K562 (cell line): ENCODE results near the gene FKBP11. TPM values are rescaled to one million over a fixed set of nuclear protein-coding genes. Genes with fewer than 3 reads are reported as not detected.

ENCODE experiments used
- ATAC-seq: fragments of 200-7000 bp; cut with Tn5 transposase; 3 replicates; pipeline ENCODE4 v1.9.1; 2020; ENCODE audit warnings: moderate library complexity
- BruUV-seq: library from RNA; stranded (reverse); fragments of 400-500 nt; replicated peaks from 2 replicates; lab custom pipeline; 2021; lab: Mats Ljungman, UMichigan
- CTCF ChIA-PET: fragments of 300-600 bp; formaldehyde crosslinking; extraction: SDS; loops from one replicate; lab custom pipeline; 2021; ENCODE audit warnings: low intra/inter-chr PET ratio; lab: Yijun Ruan, JAX
- POLR2A ChIA-PET: fragments of 300-600, 350-650 bp; sonication (Branson Sonifier 250); formaldehyde crosslinking; extraction: SDS; loops from one replicate; lab custom pipeline; 2021; ENCODE audit warnings: antibody characterized with exemption, inconsistent platforms; lab: Yijun Ruan, JAX
- DNase-seq, 4 experiments: peaks; one replicate each; pipeline versions ENCODE4 v3.0.0 to v3.0.0-alpha.2; 2011 to 2018; ENCODE audit warnings: low spot score in 3 of 4, mixed read lengths in 3 of 4; ENCODE audit errors: extremely low read depth in 1 of 4
- FAIRE-seq: peaks from 2 replicates; lab custom pipeline; 2011; peaks lifted over from hg19 to GRCh38; lab: Jason Lieb, UNC
- H2AFZ ChIP-seq: 2 replicates; pipeline ENCODE4 v1.6.0; 2011; ENCODE audit warnings: low read depth, low read length, control low read depth, inconsistent platforms
- H3K27ac ChIP-seq: fragments of 200-600 bp; 3 replicates; pipeline ENCODE4 v1.8.0; 2011; ENCODE audit warnings: low read depth, mild to moderate bottlenecking, control low read depth, inconsistent platforms, low read length, moderate library complexity, mixed read lengths; ENCODE audit errors: extremely low read depth
- H3K27me3 ChIP-seq, 2 experiments: fragments of 300-600 bp in 1 of 2; 2 replicates in 1 of 2; 3 replicates in 1 of 2; pipeline versions ENCODE4 v1.6.0 to v1.8.0; 2011; ENCODE audit warnings: inconsistent platforms in 2 of 2, low read length in 2 of 2, mild to moderate bottlenecking in 1 of 2, mixed read lengths in 1 of 2, moderate library complexity in 1 of 2; ENCODE audit not compliant: control insufficient read depth in 2 of 2, insufficient read depth in 2 of 2
- H3K36me3 ChIP-seq: fragments of 300-600 bp; 3 replicates; pipeline ENCODE4 v1.8.0; 2011; ENCODE audit warnings: mild to moderate bottlenecking, low read length, inconsistent platforms; ENCODE audit not compliant: control insufficient read depth, insufficient read depth
- H3K4me1 ChIP-seq, 2 experiments: fragments of 200-600 bp in 1 of 2; replicated peaks in 1 of 2; 2 replicates in 1 of 2; 3 replicates in 1 of 2; pipeline versions ENCODE4 v1.5.1 to v1.8.0; 2011; ENCODE audit warnings: inconsistent platforms in 2 of 2, low read length in 2 of 2, mild to moderate bottlenecking in 1 of 2, mixed read lengths in 1 of 2, moderate library complexity in 1 of 2; ENCODE audit not compliant: control insufficient read depth in 2 of 2, insufficient read depth in 2 of 2
- H3K4me2 ChIP-seq: 2 replicates; pipeline ENCODE4 v1.6.1; 2011; ENCODE audit warnings: low read length, control low read depth, inconsistent platforms, mixed read lengths; ENCODE audit not compliant: insufficient read depth
- H3K4me3 ChIP-seq: fragments of 200-600 bp; sonication (generic), shearing (Covaris generic); 2 replicates; pipeline ENCODE4 v1.5.1; 2016; ENCODE audit warnings: control low read depth, inconsistent platforms
- H3K79me2 ChIP-seq: fragments of 200-600 bp; 3 replicates; pipeline ENCODE4 v1.8.0; 2011; ENCODE audit warnings: low read length, inconsistent platforms; ENCODE audit not compliant: control insufficient read depth, insufficient read depth
- H3K9ac ChIP-seq, 2 experiments: 2 replicates each; pipeline versions ENCODE4 v1.6.0 to v1.6.1; 2011; ENCODE audit warnings: low read depth in 2 of 2, low read length in 2 of 2, control low read depth in 1 of 2, inconsistent platforms in 1 of 2, mild to moderate bottlenecking in 1 of 2, mixed read lengths in 1 of 2; ENCODE audit not compliant: insufficient read depth in 1 of 2
- H3K9me1 ChIP-seq: one replicate; pipeline ENCODE4 v1.6.0; 2011; ENCODE audit warnings: inconsistent platforms, mild to moderate bottlenecking, low read length, moderate library complexity; ENCODE audit not compliant: control insufficient read depth, insufficient read depth
- H3K9me3 ChIP-seq: replicated peaks from 2 replicates; pipeline ENCODE4 v1.5.1; 2011; ENCODE audit warnings: low read depth, low read length, inconsistent platforms; ENCODE audit not compliant: control insufficient read depth, insufficient read depth
- H4K20me1 ChIP-seq: replicated peaks from 2 replicates; pipeline ENCODE4 v1.6.1; 2011; ENCODE audit warnings: low read length, inconsistent platforms, mixed read lengths; ENCODE audit not compliant: control insufficient read depth, insufficient read depth
- CBX2 ChIP-seq: fragments of 200-600 bp; sonication (generic); IDR thresholded peaks from one replicate; pipeline ENCODE4 v1.6.1; 2012; ENCODE audit warnings: mild to moderate bottlenecking, low read length, inconsistent platforms; ENCODE audit not compliant: insufficient read depth, poor library complexity, severe bottlenecking
- HMG20A ChIP-seq: fragments of 450-650 bp; formaldehyde crosslinking; conservative IDR thresholded peaks from 2 replicates; pipeline ENCODE4 v1.4.0; 2020; ENCODE audit warnings: mild to moderate bottlenecking, mixed read lengths
- KAT7 ChIP-seq: sonication (generic); formaldehyde crosslinking; IDR thresholded peaks from 2 replicates; pipeline ENCODE4 v1.8.0; 2022; ENCODE audit warnings: missing genetic modification reagents, mild to moderate bottlenecking, borderline replicate concordance
- KAT8 ChIP-seq: fragments of 450-650 bp; IDR thresholded peaks from 2 replicates; pipeline ENCODE4 v1.6.1; 2016; ENCODE audit warnings: low read depth, mild to moderate bottlenecking
- PHF21A ChIP-seq: fragments of 450-650 bp; IDR thresholded peaks from 2 replicates; pipeline ENCODE4 v1.6.1; 2017; ENCODE audit warnings: low read depth, borderline replicate concordance
- TEAD1 ChIP-seq, 2 experiments: fragments of 450-650 bp in 1 of 2; sonication (generic) in 1 of 2; formaldehyde crosslinking; IDR thresholded peaks; 2 replicates each; pipeline versions ENCODE4 v1.4.0 to v1.8.0; 2020 to 2022; ENCODE audit warnings: mild to moderate bottlenecking in 2 of 2, missing genetic modification reagents in 1 of 2
- VEZF1 ChIP-seq: fragments of 200-800 bp; sonication (Bioruptor generic); IDR thresholded peaks from 2 replicates; pipeline ENCODE4 v1.6.1; 2017; ENCODE audit warnings: missing genetic modification characterization, missing compliant biosample characterization
- WHSC1 ChIP-seq: IDR thresholded peaks from one replicate; pipeline ENCODE4 v1.6.1; 2012; ENCODE audit warnings: low read length, control low read depth, inconsistent platforms
- WGBS: fragments of 100-300 bp; shearing (Covaris generic); methylation state at CpG from one replicate; pipeline ENCODE4 v1.1.6; 2016; ENCODE audit warnings: low coverage, mixed read lengths; ENCODE audit not compliant: insufficient coverage; ENCODE audit errors: missing lambda C conversion rate; 5-methylcytosine and 5-hydroxymethylcytosine counted together
- in situ Hi-C: fragments of 300-500 bp; cut with MboI; formaldehyde crosslinking; loops from 4 replicates; pipeline ENCODE4 v1.15.0; 2018; ENCODE audit warnings: inconsistent platforms, mixed read lengths
- intact Hi-C: fragments of 100-400 bp; cut with micrococcal nuclease; formaldehyde crosslinking; loops from 2 replicates; pipeline ENCODE4 v1.14.2; 2022
- polyA plus RNA-seq, 8 experiments: library from polyadenylated mRNA; depleted of rRNA in 4 of 8; stranded (reverse) in 5 of 8; unstranded in 3 of 8; fragments of >200 nt; fragmentation: Nextera tagmentation in 2 of 8; fragmentation: Illumina TruSeq in 1 of 8; extraction: Ambion mirVana in 2 of 8; extraction: Trizol in 1 of 8; gene quantifications; 2 replicates each; pipeline versions ENCODE4 v1.2.1 to v1.2.3, GENCODE V29; 2011 to 2014; ENCODE audit warnings: inconsistent platforms in 1 of 8, missing spikeins in 1 of 8
- total RNA-seq, 7 experiments: library from RNA; depleted of rRNA in 6 of 7; stranded (reverse); fragments of >200 nt in 6 of 7; fragmentation: Illumina TruSeq in 2 of 7; extraction: Trizol in 2 of 7; gene quantifications; 2 replicates each; pipeline versions ENCODE4 v1.2.1 to v1.2.3, GENCODE V29; 2011 to 2021; ENCODE audit warnings: low replicate concordance in 1 of 7

The FKBP11 gene
- total and polyA plus RNA-seq, 9 of the 15 experiments (the other 6 are each of a cell fraction or from before 2014, with no cell fraction given), result 1.6 to 8.2 (median 5.8) TPM

GRCh38 chr12:48947727-48948126 is 22.4 kb upstream of the FKBP11 start:
- no peaks in the 10 kb centered on the region for H3K9me1 ChIP-seq
- no peak overlapping the region for H3K27ac ChIP-seq
- FAIRE-seq, result no peak

More at GRCh38 chr12:48947727-48948126, 22.4 kb upstream of the FKBP11 start:
- Histone ChIP-seq H3K9ac (no peak overlapping the region; a peak in 1 of 4 replicates), H3K9me3 (no peaks in the 10 kb centered on the region), H3K36me3 (peaks cover 43% of the 10 kb centered on the region; the same call in 2 of the 3 replicates), H3K4me3 (no peak overlapping the region), H2AFZ (no peak overlapping the region), H3K4me1 (peaks cover 5 to 7% of the 10 kb centered on the region in 2 experiments; a peak in 4 of 5 replicates), H3K4me2 (no peak overlapping the region), H3K79me2 (peaks cover 63% of the 10 kb centered on the region), H4K20me1 (peaks cover 4% of the 10 kb centered on the region; the same call in 1 of the 2 replicates), H3K27me3 (no peaks in the 10 kb centered on the region)
- CTCF ChIA-PET, result no interaction called here
- ATAC-seq (no peak), DNase-seq (no peak)
- in situ Hi-C loops (no loop called here), intact Hi-C loops (no loop called here)
- no TSS peak for BruUV-seq
- WGBS, result 88% methylated on average over 1 of the region's 3 CpGs
- TF ChIP-seq TEAD1 (CRISPR knock-in tag; IDR thresholded peaks at IDR 0.05) (no peak), CBX2 (no peak), KAT7 (CRISPR knock-in tag) (no peak), HMG20A (CRISPR knock-in tag) (no peak), VEZF1 (CRISPR knock-in tag) (no peak), PHF21A (no peak), WHSC1 (no peak), KAT8 (no peak)
- POLR2A ChIA-PET, result interaction anchor here (0.7 to 1.2 kb wide), 2 partner anchors 16 to 95 kb away, joined by 3 to 4 read pairs; no protein-coding TSS in a partner anchor
